NOMO-1 treated with dmso at 0.1 percent for 144 hours (cell line): ENCODE data around the gene WIPF1.
"Not testable (repeated sequence)": the region's sequence is repeated elsewhere in the genome, so short reads cannot be mapped to it uniquely, and the experiment has no call there.

Experiments
- DNase-seq: peaks from one replicate; lab custom pipeline; 2025; ENCODE audit not compliant: unreplicated experiment; lab: John Stamatoyannopoulos, UW

The WIPF1 gene

GRCh38 chr2:174573621-174574081 lies 24.0 kb downstream of the WIPF1 start:
- DNase-seq = no peak

GRCh38 chr2:174572556-174572955 lies 25.0 kb downstream of the WIPF1 start:
- no peak for DNase-seq

GRCh38 chr2:174571669-174572323 lies 25.8 kb downstream of the WIPF1 start:
- DNase-seq = no peak

GRCh38 chr2:174570318-174570958 lies 27.2 kb downstream of the WIPF1 start:
- DNase-seq = no peak

GRCh38 chr2:174569678-174570077 lies 27.9 kb downstream of the WIPF1 start:
- DNase-seq = no peak

- DNase-seq = no peak
Observed at GRCh38 chr2:174568425-174568824, 29.2 kb downstream of the WIPF1 start.

GRCh38 chr2:174566871-174567270 lies 30.7 kb downstream of the WIPF1 start:
- DNase-seq = no peak

GRCh38 chr2:174563530-174564282 lies 33.9 kb downstream of the WIPF1 start:
- no peak for DNase-seq

- DNase-seq = no peak
Observed at GRCh38 chr2:174561972-174562370, 35.6 kb downstream of the WIPF1 start.

- DNase-seq = no peak
Observed at GRCh38 chr2:174561283-174561971, 36.2 kb downstream of the WIPF1 start.

- DNase-seq = no peak
Observed at GRCh38 chr2:174560737-174561136, 36.9 kb downstream of the WIPF1 start.

GRCh38 chr2:174555998-174556397 lies 41.6 kb downstream of the WIPF1 start:
- no peak for DNase-seq

GRCh38 chr2:174554529-174555150 lies 43.0 kb downstream of the WIPF1 start:
- no peak for DNase-seq

- peak; percentile 5 for DNase-seq
Observed at GRCh38 chr2:174553811-174554493, 43.7 kb downstream of the WIPF1 start.

- no peak for DNase-seq
Observed at GRCh38 chr2:174552880-174553279, 44.7 kb downstream of the WIPF1 start.

- no peak for DNase-seq
Observed at GRCh38 chr2:174551697-174552096, 45.9 kb downstream of the WIPF1 start.

- not testable (repeated sequence) for DNase-seq
Observed at GRCh38 chr2:174548646-174549045, 49.0 kb downstream of the WIPF1 start.

GRCh38 chr2:174548021-174548420 lies 49.6 kb downstream of the WIPF1 start:
- not testable (repeated sequence) for DNase-seq

GRCh38 chr2:174546519-174547506 lies 50.8 kb downstream of the WIPF1 start:
- DNase-seq = no peak
